HepG2 (cell line): ENCODE measurements around the gene C6orf132. TPM values are rescaled to one million over a fixed set of nuclear protein-coding genes. Genes with fewer than 3 reads are reported as not detected.
A peak's percentile ranks its signal among the peaks of the same experiment; 100 is the strongest.

ENCODE experiments used
- ATAC-seq: fragments of 200-7000 bp; cut with Tn5 transposase; 3 replicates; pipeline ENCODE4 v1.9.1; 2020; ENCODE audit warnings: mild to moderate bottlenecking, moderate library complexity
- BruUV-seq: library from RNA; stranded (reverse); fragments of 400-500 nt; replicated peaks from 2 replicates; lab custom pipeline; 2021; lab: Mats Ljungman, UMichigan
- CTCF ChIA-PET: fragments of 300-600 bp; formaldehyde crosslinking; extraction: SDS; loops from one replicate; lab custom pipeline; 2021; ENCODE audit warnings: low total read pairs, inconsistent platforms, low intra/inter-chr PET ratio; lab: Yijun Ruan, JAX
- POLR2A ChIA-PET: fragments of 350-600 bp; sonication (Branson Sonifier 250); formaldehyde crosslinking; loops from one replicate; lab custom pipeline; 2020; ENCODE audit warnings: antibody characterized with exemption, inconsistent platforms; lab: Yijun Ruan, JAX
- DNase-seq: peaks from one replicate; pipeline ENCODE4 v3.0.0-alpha.2; 2015; ENCODE audit warnings: low spot score
- FAIRE-seq: peaks from 3 replicates; lab custom pipeline; 2011; peaks lifted over from hg19 to GRCh38; lab: Jason Lieb, UNC
- H2AFZ ChIP-seq: one replicate; pipeline ENCODE4 v1.6.1; 2011; ENCODE audit warnings: low read length, inconsistent platforms
- H3K27ac ChIP-seq: fragments of 300-600 bp; 3 replicates; pipeline ENCODE4 v1.8.0; 2011; ENCODE audit warnings: mixed run types, mild to moderate bottlenecking, mixed read lengths, low read length, inconsistent platforms; ENCODE audit not compliant: insufficient read depth; ENCODE audit errors: extremely low read length
- H3K27me3 ChIP-seq, 2 experiments: fragments of 200-600 bp in 1 of 2; 2 replicates in 1 of 2; 3 replicates in 1 of 2; pipeline versions ENCODE4 v1.6.0 to v1.8.0; 2011; ENCODE audit warnings: low read length in 2 of 2, mild to moderate bottlenecking in 2 of 2, moderate library complexity in 2 of 2, inconsistent platforms in 1 of 2; ENCODE audit not compliant: insufficient read depth in 2 of 2, control insufficient read depth in 1 of 2
- H3K36me3 ChIP-seq, 2 experiments: fragments of 200-600 bp in 1 of 2; replicated peaks in 1 of 2; 2 replicates in 1 of 2; 3 replicates in 1 of 2; pipeline versions ENCODE4 v1.5.1 to v1.8.0; 2011; ENCODE audit warnings: low read length in 2 of 2, inconsistent platforms in 1 of 2; ENCODE audit not compliant: insufficient read depth in 2 of 2, control insufficient read depth in 1 of 2
- H3K4me1 ChIP-seq: 2 replicates; pipeline ENCODE4 v1.5.1; 2012; ENCODE audit warnings: low read length, inconsistent platforms; ENCODE audit not compliant: insufficient read depth
- H3K4me2 ChIP-seq: 2 replicates; pipeline ENCODE4 v1.6.0; 2011; ENCODE audit warnings: low read depth, low read length, inconsistent platforms
- H3K4me3 ChIP-seq, 3 experiments: fragments of 200-600 bp in 1 of 3; sonication (generic), shearing (Covaris generic) in 1 of 3; replicated peaks in 1 of 3; 2 replicates each; pipeline ENCODE4 v1.5.1; 2011 to 2016; ENCODE audit warnings: low read length in 3 of 3, inconsistent platforms in 2 of 3, low read depth in 2 of 3, mild to moderate bottlenecking in 2 of 3, control low read depth in 1 of 3, mixed read lengths in 1 of 3; ENCODE audit not compliant: insufficient read depth in 1 of 3
- H3K79me2 ChIP-seq: one replicate; pipeline ENCODE4 v1.6.1; 2011; ENCODE audit warnings: low read length, inconsistent platforms; ENCODE audit not compliant: insufficient read depth
- H3K9ac ChIP-seq: 2 replicates; pipeline ENCODE4 v1.6.0; 2011; ENCODE audit warnings: mild to moderate bottlenecking, low read depth, low read length, inconsistent platforms; ENCODE audit not compliant: insufficient read depth
- H3K9me3 ChIP-seq: 2 replicates; pipeline ENCODE4 v1.5.1; 2012; ENCODE audit warnings: mild to moderate bottlenecking, low read length
- H4K20me1 ChIP-seq: 2 replicates; pipeline ENCODE4 v1.6.0; 2011; ENCODE audit warnings: inconsistent platforms, mild to moderate bottlenecking, low read length, moderate library complexity; ENCODE audit not compliant: insufficient read depth
- MYC ChIP-seq: sonication (generic); formaldehyde crosslinking; IDR thresholded peaks from 2 replicates; pipeline ENCODE4 v1.9.0; 2021; ENCODE audit warnings: missing genetic modification reagents, borderline replicate concordance
- NR2F1 ChIP-seq, 2 experiments: fragments of 450-650 bp in 1 of 2; formaldehyde crosslinking in 1 of 2; IDR thresholded peaks; 2 replicates each; pipeline versions ENCODE4 v1.5.0 to v1.6.1; 2016 to 2020; ENCODE audit warnings: mild to moderate bottlenecking in 1 of 2, missing compliant biosample characterization in 1 of 2, missing genetic modification reagents in 1 of 2, moderate library complexity in 1 of 2
- POGZ ChIP-seq: sonication (generic); formaldehyde crosslinking; IDR thresholded peaks from 2 replicates; pipeline ENCODE4 v1.4.0; 2020; ENCODE audit warnings: mild to moderate bottlenecking, missing genetic modification reagents
- REPIN1 ChIP-seq: sonication (generic); formaldehyde crosslinking; IDR thresholded peaks from 2 replicates; pipeline ENCODE4 v1.8.0; 2022; ENCODE audit warnings: missing genetic modification reagents, low read depth, mild to moderate bottlenecking, borderline replicate concordance
- RFX5 ChIP-seq: IDR thresholded peaks from 2 replicates; pipeline ENCODE4 v1.6.1; 2011; ENCODE audit warnings: low read depth, low read length, improper control_type of control experiment
- SIX1 ChIP-seq: sonication (generic); formaldehyde crosslinking; IDR thresholded peaks from 2 replicates; pipeline ENCODE4 v1.4.0; 2020; ENCODE audit warnings: missing genetic modification reagents, borderline replicate concordance
- SKI ChIP-seq: fragments of 450-650 bp; IDR thresholded peaks from one replicate; pipeline ENCODE4 v1.6.1; 2018; ENCODE audit warnings: mild to moderate bottlenecking; ENCODE audit not compliant: partially characterized antibody
- TBL1XR1 ChIP-seq: fragments of 150-350 bp; IDR thresholded peaks from 2 replicates; pipeline ENCODE4 v1.6.1; 2014; ENCODE audit warnings: borderline replicate concordance, low read length; ENCODE audit not compliant: partially characterized antibody
- ZBTB7A ChIP-seq: sonication (generic); formaldehyde crosslinking; IDR thresholded peaks from 2 replicates; pipeline ENCODE4 v1.8.0; 2022; ENCODE audit warnings: mild to moderate bottlenecking, missing genetic modification reagents
- ZKSCAN1 ChIP-seq: fragments of 150-350 bp; IDR thresholded peaks from 2 replicates; pipeline ENCODE4 v1.6.1; 2014; ENCODE audit warnings: low read length
- ZNF33A ChIP-seq: sonication (generic); formaldehyde crosslinking; IDR thresholded peaks from 2 replicates; pipeline ENCODE4 v1.5.1; 2020; ENCODE audit warnings: missing genetic modification reagents, mild to moderate bottlenecking, moderate library complexity, borderline replicate concordance
- ZNF646 ChIP-seq: sonication (generic); formaldehyde crosslinking; IDR thresholded peaks from 2 replicates; pipeline ENCODE4 v1.9.0; 2021; ENCODE audit warnings: mild to moderate bottlenecking, missing genetic modification reagents
- ZNF652 ChIP-seq: IDR thresholded peaks from 2 replicates; pipeline ENCODE4 v1.6.1; 2016; ENCODE audit warnings: low read depth, borderline replicate concordance
- WGBS: methylation state at CpG from one replicate; pipeline ENCODE4 v1.1.6; 2017; ENCODE audit warnings: low lambda C conversion rate; 5-methylcytosine and 5-hydroxymethylcytosine counted together
- in situ Hi-C: cut with HindIII; loops from 2 replicates; pipeline ENCODE4 v1.10.0; 2017; ENCODE audit warnings: low pct_unique_long_range_greater_than_20kb; ENCODE audit not compliant: extremely low pct_ligation_motif_present
- intact Hi-C: fragments of 100-400 bp; cut with micrococcal nuclease; formaldehyde crosslinking; loops from one replicate; pipeline ENCODE4 v1.10.0; 2022; ENCODE audit not compliant: unreplicated experiment
- polyA plus RNA-seq, 8 experiments: library from polyadenylated mRNA; depleted of rRNA in 3 of 8; stranded (reverse) in 7 of 8; unstranded in 1 of 8; fragments of >200 nt; fragmentation: Illumina TruSeq in 4 of 8; extraction: Trizol in 4 of 8; gene quantifications; 2 replicates each; pipeline versions ENCODE4 v1.2.1 to v1.2.3, GENCODE V29; 2011 to 2016; ENCODE audit warnings: low read depth in 4 of 8, missing spikeins in 1 of 8, mixed read lengths in 1 of 8; ENCODE audit not compliant: insufficient read depth in 1 of 8
- total RNA-seq, 5 experiments: library from RNA; depleted of rRNA; stranded (reverse); fragments of >200 nt; fragmentation: Illumina TruSeq; extraction: Trizol; gene quantifications; 2 replicates each; pipeline ENCODE4 v1.2.3, GENCODE V29; 2016; ENCODE audit warnings: low read depth in 1 of 5

C6orf132 gene
- total and polyA plus RNA-seq, 2 of the 13 experiments (the other 11 are each of a cell fraction or from before 2014, with no cell fraction given): 0.78 to 3.0 TPM

GRCh38 chr6:42125663-42126062 lies 16.8 kb downstream of the C6orf132 start:
- Histone ChIP-seq H3K9me3 (no peaks in the 10 kb centered on the region), H2AFZ (no peak overlapping the region), H3K4me3 (no peak overlapping the region), H3K9ac (no peak overlapping the region), H3K36me3 (0 out of 5 replicates have a peak, but pooled peaks cover 0 to 4% of the 10 kb centered on the region in 2 experiments), H3K4me2 (no peak overlapping the region), H4K20me1 (no peaks in the 10 kb centered on the region), H3K27ac (no peak overlapping the region)
- in situ Hi-C loops: no loop called here
- no TSS peak for BruUV-seq
- intact Hi-C loops: no loop called here
- DNase-seq: no peak
- WGBS: 75% methylated on average over 3 of the region's 3 CpGs
- ATAC-seq: no peak
- CTCF ChIA-PET: no interaction called here
- FAIRE-seq: no peak
- TF ChIP-seq ZNF652 (CRISPR knock-in tag) (peak; percentile 39; the same call in 1 of the 2 replicates), POGZ (CRISPR knock-in tag) (no peak)
- TF ChIP-seq, all 625 proteins: peak for 1
- H3K27me3 ChIP-seq: no peaks in the 10 kb centered on the region
- POLR2A ChIA-PET: interaction anchor here (1.5 kb wide), 1 partner anchor 19 kb away, joined by 3 read pairs; no protein-coding TSS in a partner anchor
- no peaks in the 10 kb centered on the region for H3K79me2 ChIP-seq
- H3K4me1 ChIP-seq: no peaks in the 10 kb centered on the region

GRCh38 chr6:42125231-42125630 lies 17.2 kb downstream of the C6orf132 start:
- no TSS peak for BruUV-seq
- intact Hi-C loops: no loop called here
- FAIRE-seq (no peak), ATAC-seq (no peak), DNase-seq (no peak)
- H2AFZ ChIP-seq: no peak overlapping the region
- no peaks in the 10 kb centered on the region for H3K4me1 ChIP-seq
- H3K36me3 ChIP-seq: 0 out of 5 replicates have a peak, but pooled peaks cover 0 to 4% of the 10 kb centered on the region in 2 experiments
- H3K9me3 ChIP-seq: no peaks in the 10 kb centered on the region
- H3K4me2 ChIP-seq: no peak overlapping the region
- ChIA-PET POLR2A (interaction anchor here (1.5 kb wide), 1 partner anchor 19 kb away, joined by 3 read pairs; no protein-coding TSS in a partner anchor), CTCF (no interaction called here)
- WGBS: 92% methylated on average over 13 of the region's 14 CpGs
- H4K20me1 ChIP-seq: no peaks in the 10 kb centered on the region
- no peaks in the 10 kb centered on the region for H3K79me2 ChIP-seq
- no peak overlapping the region for H3K9ac ChIP-seq
- H3K4me3 ChIP-seq: no peak overlapping the region
- in situ Hi-C loops: no loop called here
- no peak overlapping the region for H3K27ac ChIP-seq
- H3K27me3 ChIP-seq: no peaks in the 10 kb centered on the region
- TF ChIP-seq SKI (no peak), ZKSCAN1 (no peak), SIX1 (CRISPR knock-in tag) (no peak), ZBTB7A (CRISPR knock-in tag) (no peak), TBL1XR1 (no peak), ZNF33A (CRISPR knock-in tag) (no peak), MYC (no peak), ZNF646 (CRISPR knock-in tag) (no peak), NR2F1 (CRISPR knock-in tag; IDR thresholded peaks at IDR 0.05) (no peak), RFX5 (no peak), REPIN1 (CRISPR knock-in tag) (no peak)
